ENCODE results near the gene HCRTR1. TPM values are rescaled to one million over a fixed set of nuclear protein-coding genes. Genes with fewer than 3 reads are reported as not detected.
A peak's percentile ranks its signal among the peaks of the same experiment; 100 is the strongest.

The HCRTR1 gene
- total RNA-seq, 4 donors from 2014 or later = 0.22 TPM; not detected in 3

DNA sequence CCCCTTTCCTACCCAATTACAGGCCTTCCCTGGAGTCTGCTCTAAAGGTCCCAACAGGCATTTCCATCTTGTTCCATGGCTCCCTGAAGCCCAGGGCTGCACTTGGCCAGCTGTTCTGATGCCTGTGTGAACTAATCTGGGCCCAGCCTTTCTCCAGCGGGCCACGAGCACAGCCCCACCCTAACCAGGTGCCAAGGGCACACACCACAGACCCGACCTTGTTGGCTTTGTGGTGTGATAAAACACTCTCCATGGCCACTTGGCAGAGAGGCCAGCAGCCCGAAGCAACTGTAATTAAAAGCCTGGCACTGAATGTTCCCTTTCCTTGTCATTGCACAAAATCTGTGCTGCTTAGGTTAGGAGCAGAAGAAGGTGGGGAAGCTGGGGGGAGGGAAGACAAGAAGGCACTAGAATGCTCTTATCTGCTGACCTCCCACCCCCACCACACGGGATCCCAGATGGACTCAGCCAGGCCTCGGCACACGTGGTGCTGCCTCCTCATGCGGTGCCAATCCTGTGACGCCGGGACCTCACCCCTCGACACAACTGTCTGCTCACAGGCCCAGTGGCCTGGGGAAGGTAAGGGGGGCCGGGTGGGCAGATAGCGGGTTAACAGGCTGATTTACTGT, 9.9 kb downstream of the HCRTR1 start:
- TF ChIP-seq, protein P1, sequence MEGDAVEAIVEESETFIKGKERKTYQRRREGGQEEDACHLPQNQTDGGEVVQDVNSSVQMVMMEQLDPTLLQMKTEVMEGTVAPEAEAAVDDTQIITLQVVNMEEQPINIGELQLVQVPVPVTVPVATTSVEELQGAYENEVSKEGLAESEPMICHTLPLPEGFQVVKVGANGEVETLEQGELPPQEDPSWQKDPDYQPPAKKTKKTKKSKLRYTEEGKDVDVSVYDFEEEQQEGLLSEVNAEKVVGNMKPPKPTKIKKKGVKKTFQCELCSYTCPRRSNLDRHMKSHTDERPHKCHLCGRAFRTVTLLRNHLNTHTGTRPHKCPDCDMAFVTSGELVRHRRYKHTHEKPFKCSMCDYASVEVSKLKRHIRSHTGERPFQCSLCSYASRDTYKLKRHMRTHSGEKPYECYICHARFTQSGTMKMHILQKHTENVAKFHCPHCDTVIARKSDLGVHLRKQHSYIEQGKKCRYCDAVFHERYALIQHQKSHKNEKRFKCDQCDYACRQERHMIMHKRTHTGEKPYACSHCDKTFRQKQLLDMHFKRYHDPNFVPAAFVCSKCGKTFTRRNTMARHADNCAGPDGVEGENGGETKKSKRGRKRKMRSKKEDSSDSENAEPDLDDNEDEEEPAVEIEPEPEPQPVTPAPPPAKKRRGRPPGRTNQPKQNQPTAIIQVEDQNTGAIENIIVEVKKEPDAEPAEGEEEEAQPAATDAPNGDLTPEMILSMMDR (IDR thresholded peaks at IDR 0.05) = no peak
- no peak for TF ChIP-seq POLR2A (IDR thresholded peaks at IDR 0.05)
- no peaks in the 10 kb centered on the region for H3K9me3 ChIP-seq
- H3K4me1 ChIP-seq = peaks cover 6 to 29% (median 17%) of the 10 kb centered on the region in 3 donors
- intact Hi-C loops (cut with DNase I) = no loop called here
- DNase-seq = no peak
- H3K27me3 ChIP-seq = no peaks in the 10 kb centered on the region
- WGBS, 2 donors = 21 to 40% methylated on average over 1 to 6 of the region's 13 CpGs
- no peak overlapping the region for H3K4me3 ChIP-seq
- H3K27ac ChIP-seq = peak overlapping the region; percentile 58 to 71 (median 63)
- H3K36me3 ChIP-seq = peaks cover 13 to 62% (median 35%) of the 10 kb centered on the region in 3 donors

DNA sequence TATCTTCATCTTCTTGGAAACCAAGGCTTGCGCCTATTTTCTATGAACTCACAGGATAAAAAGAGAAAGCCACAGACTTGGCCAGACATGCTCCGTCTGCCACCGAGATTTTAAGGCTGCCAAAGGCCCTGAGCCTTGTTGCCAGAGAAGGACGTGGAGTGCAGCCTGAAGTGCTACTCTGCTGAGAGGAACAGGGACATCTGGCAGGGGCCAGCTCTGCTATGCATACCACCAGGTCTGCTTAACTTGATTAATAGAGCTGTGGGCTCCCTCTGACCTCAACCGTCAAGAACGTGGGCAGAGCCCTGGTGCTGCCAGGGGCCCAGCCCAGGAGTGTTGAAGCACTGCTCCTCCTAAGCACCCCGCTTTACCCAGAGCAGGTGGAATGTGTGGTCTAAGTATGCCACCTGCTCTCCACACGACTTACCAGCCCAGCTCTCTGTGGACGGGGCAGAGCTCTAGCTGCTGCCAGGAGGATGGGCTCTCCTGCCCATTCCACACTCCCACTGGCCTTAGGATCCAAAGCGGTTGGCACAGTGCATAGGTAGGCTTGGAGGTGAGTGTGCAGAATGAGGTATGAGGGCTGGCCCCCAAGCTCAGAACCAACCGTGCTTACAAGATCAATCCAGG, 10.6 kb downstream of the HCRTR1 start:
- intact Hi-C loops (cut with DNase I) = no loop called here
- no peak for DNase-seq
- H3K36me3 ChIP-seq = peaks cover 17 to 69% (median 38%) of the 10 kb centered on the region in 3 donors

DNA sequence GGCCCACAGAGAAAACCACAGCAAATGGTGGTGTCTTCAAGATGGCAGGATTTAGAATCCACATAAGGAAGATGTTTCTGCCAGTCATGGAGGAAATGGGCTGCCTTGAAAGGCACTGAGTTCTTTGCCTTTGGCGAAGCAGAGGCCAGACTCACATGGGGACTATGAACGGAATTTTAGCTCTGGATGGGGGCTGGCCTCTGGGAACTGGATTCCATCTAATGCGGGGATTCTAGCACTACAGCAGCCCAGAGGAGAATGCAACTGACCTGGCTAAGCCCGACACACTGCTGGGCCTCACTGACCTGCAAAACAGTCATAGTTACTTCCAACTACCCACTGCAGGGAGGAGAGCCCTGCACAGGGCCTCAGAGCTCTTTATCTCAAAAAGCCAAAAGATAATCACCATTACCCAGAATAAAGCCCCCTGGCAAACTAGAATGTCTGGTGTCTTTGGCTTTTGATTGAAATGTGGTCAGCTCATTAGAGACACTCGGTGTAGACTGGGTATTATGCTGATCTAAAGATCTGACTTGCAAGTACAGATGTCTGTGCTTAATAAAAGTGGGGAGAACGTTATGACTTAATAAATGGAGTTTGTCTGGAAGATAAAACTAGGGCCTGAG, 11.6 kb downstream of the HCRTR1 start:
- DNase-seq = no peak
- Histone ChIP-seq H3K27me3 (no peaks in the 10 kb centered on the region), H3K4me1 (peaks cover 6 to 29% (median 17%) of the 10 kb centered on the region in 3 donors), H3K36me3 (peaks cover 20 to 79% (median 38%) of the 10 kb centered on the region in 3 donors), H3K4me3 (no peak overlapping the region), H3K9me3 (no peaks in the 10 kb centered on the region), H3K27ac (no peak overlapping the region)
- TF ChIP-seq POLR2A (IDR thresholded peaks at IDR 0.05) = no peak
- TF ChIP-seq, protein P1 (IDR thresholded peaks at IDR 0.05) = no peak
- intact Hi-C loops (cut with DNase I) = no loop called here
- 87 to 94% methylated on average over 4 of the region's 6 CpGs for WGBS, 2 donors

More for the DNA sequence above, 10.6 kb downstream of the HCRTR1 start:
- TF ChIP-seq, protein P1 (IDR thresholded peaks at IDR 0.05) = no peak
- no peak for TF ChIP-seq POLR2A (IDR thresholded peaks at IDR 0.05)
- WGBS, 2 donors = 40 to 46% methylated on average over 2 to 7 of the region's 11 CpGs
- Histone ChIP-seq H3K4me3 (no peak overlapping the region), H3K4me1 (peaks cover 6 to 29% (median 17%) of the 10 kb centered on the region in 3 donors), H3K27me3 (no peaks in the 10 kb centered on the region), H3K27ac (peak overlapping the region; percentile 58 to 71 (median 63)), H3K9me3 (no peaks in the 10 kb centered on the region)

DNA sequence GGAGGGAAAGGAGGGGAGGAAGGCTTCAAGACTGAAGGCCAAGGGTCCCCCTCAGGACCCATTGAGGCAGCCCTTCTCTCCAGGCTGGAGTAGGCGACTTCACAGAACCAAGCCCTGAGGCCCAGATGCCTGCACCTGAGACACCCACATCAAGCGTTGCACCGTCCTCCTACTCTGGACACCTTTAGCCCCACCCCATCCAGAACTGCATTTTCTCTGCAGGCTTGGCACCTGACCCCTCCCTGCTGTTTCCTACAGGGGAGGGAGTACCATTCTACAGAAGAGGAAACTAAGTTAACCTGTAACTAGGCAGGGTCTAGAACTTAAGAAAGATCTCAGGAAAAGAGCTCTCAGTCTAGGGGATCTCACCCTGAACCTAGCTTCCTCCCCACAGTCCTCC, 15.2 kb downstream of the HCRTR1 start:
- Histone ChIP-seq H3K4me3 (no peak overlapping the region), H3K36me3 (peaks cover 20 to 80% (median 38%) of the 10 kb centered on the region in 3 donors), H3K27me3 (no peaks in the 10 kb centered on the region), H3K9me3 (no peaks in the 10 kb centered on the region), H3K27ac (no peak overlapping the region), H3K4me1 (peaks cover 8 to 43% (median 9%) of the 10 kb centered on the region in 3 donors)
- TF ChIP-seq, protein P1 (IDR thresholded peaks at IDR 0.05) = no peak
- no peak for TF ChIP-seq POLR2A (IDR thresholded peaks at IDR 0.05)
- WGBS, 2 donors = 86% methylated on average over 3 of the region's 3 CpGs; no CpG with 5 or more reads in 1 of the 2 donors
- intact Hi-C loops (cut with DNase I) = no loop called here
- DNase-seq = no peak

DNA sequence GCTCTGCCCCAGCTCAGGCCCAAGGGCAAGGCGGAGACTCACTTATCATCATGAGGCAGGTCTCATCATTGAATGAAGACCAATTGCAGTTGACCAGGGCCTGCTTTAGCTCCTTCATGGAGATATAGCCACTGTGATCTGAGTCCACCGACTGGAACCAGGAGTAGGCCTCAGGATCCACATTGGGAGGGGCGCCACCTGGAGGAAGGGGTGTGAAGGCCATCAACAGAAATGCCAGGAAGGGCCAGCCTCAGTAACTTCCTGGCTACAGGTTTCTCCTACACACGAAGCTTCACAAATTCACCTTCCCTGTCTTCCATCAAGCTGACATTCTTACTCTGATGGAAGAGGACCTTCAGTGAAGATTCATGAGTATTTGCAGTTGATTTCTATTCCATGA, 15.6 kb downstream of the HCRTR1 start:
- Histone ChIP-seq H3K4me3 (no peak overlapping the region), H3K4me1 (peaks cover 8 to 43% (median 10%) of the 10 kb centered on the region in 3 donors), H3K27me3 (no peaks in the 10 kb centered on the region), H3K36me3 (peaks cover 19 to 75% (median 35%) of the 10 kb centered on the region in 3 donors), H3K27ac (no peak overlapping the region), H3K9me3 (no peaks in the 10 kb centered on the region)
- intact Hi-C loops (cut with DNase I) = no loop called here
- TF ChIP-seq, protein P1 (IDR thresholded peaks at IDR 0.05) = peak in 4 of 6 experiments; percentile 11 to 47 (median 22)
- no peak for TF ChIP-seq POLR2A (IDR thresholded peaks at IDR 0.05)
- no peak for DNase-seq
- WGBS, 2 donors = 58 to 70% methylated on average over 3 to 4 of the region's 4 CpGs

Data from esophagus squamous epithelium (tissue), 5 donors.